ENCODE measurements around the gene GPR63.

Gene GPR63, protein sequence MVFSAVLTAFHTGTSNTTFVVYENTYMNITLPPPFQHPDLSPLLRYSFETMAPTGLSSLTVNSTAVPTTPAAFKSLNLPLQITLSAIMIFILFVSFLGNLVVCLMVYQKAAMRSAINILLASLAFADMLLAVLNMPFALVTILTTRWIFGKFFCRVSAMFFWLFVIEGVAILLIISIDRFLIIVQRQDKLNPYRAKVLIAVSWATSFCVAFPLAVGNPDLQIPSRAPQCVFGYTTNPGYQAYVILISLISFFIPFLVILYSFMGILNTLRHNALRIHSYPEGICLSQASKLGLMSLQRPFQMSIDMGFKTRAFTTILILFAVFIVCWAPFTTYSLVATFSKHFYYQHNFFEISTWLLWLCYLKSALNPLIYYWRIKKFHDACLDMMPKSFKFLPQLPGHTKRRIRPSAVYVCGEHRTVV

GRCh38 chr6:96837081-96837971 lies at the start of gene GPR63:
GPR63 (minus strand) TSS chr6:96837477; CDS start chr6:96799731, 37,746 bp downstream.
- DNase-seq (ENCODE audit: low spot score) = peak; percentile 69

- no peak for DNase-seq (ENCODE audit: low spot score)
These were observed 49.2 kb upstream of the GPR63 start for GRCh38 chr6:96886519-96886918.

GRCh38 chr6:96885187-96885631 lies 47.9 kb upstream of the GPR63 start:
- peak; percentile 15 for DNase-seq (ENCODE audit: low spot score)

DNA sequence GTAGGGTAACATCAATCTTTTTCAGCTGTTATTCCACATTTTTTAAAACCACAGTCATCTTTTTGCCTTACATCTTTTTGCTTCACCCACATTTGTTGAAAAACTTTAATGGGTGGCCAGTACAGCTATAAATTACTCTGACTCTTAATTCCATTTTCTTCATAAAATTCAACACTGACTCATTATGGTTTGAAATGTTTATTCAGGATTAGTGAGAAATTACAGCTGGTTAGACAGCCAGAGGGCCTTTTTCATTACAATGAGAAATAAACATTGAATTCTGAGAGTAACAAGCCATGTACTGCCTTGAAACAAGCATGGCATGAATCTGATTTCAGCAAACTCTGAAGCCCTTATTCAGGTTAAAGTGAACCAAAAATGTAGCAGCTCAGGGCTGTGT lies 40.9 kb upstream of the GPR63 start:
- no peak for DNase-seq (ENCODE audit: low spot score)

GRCh38 chr6:96876886-96877545 lies 39.7 kb upstream of the GPR63 start:
- no peak for DNase-seq (ENCODE audit: low spot score)

GRCh38 chr6:96872976-96873375 lies 35.7 kb upstream of the GPR63 start:
- no peak for DNase-seq (ENCODE audit: low spot score)

DNA sequence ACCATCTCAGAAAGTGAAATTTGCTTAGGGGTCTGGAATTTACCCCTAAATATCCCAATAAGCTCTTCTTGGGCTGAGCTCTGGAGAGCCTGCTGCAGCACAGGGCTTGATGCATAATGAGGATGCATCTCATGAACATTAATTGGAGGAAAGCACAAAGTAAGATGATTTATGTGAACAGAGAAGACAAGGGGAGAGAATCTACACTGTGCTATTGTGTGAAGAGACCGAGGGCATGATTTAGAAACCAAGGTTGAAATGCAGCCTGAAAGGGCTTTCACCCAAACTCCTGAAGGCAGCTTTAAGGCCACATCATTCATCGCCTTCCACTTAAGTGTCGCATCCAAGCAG lies 27.8 kb upstream of the GPR63 start:
- no peak for DNase-seq (ENCODE audit: low spot score)

- DNase-seq (ENCODE audit: low spot score) = no peak
These were observed 27.2 kb upstream of the GPR63 start for GRCh38 chr6:96864216-96865054.

DNA sequence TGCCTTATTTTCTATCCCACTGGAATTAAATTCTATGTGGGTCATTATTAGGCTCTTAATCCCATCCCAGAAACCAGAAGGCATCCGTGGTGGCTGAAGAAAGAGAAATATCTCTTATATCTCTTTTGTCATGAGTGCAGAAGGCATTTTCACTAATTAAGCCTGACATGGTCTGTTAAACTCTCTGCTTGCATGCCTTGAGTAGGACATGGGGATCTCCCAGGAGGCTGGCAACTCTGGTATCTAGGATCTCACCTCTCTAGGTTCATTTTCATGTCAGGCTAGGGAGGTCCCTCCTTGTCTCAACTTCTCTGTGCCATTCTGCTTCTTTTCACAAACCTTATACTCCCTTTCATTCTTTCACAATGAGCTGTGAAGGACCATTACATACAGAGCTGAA lies 25.3 kb upstream of the GPR63 start:
- DNase-seq (ENCODE audit: low spot score) = no peak

GRCh38 chr6:96861588-96861987 lies 24.3 kb upstream of the GPR63 start:
- DNase-seq (ENCODE audit: low spot score) = no peak

DNA sequence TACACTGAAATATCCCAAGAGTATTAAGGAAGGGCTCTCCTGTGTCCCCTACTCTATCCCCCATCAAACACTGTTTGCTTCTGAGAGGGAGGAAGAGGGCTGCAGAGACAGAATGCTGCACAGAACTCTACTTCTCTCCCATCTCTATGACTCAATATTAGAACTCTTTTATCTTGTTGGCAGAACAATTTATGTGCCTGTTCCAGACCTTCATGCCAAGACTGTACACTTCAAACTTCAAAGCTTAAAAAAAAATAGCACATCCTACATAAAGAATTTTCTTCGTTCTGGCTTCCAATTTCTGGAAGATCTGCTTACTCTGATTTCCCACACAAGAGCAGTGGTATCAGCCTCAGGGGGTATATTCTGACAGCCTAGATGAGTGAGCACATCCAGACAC lies 19.6 kb upstream of the GPR63 start:
- DNase-seq (ENCODE audit: low spot score) = no peak

GRCh38 chr6:96853083-96853482 lies 15.8 kb upstream of the GPR63 start:
- no peak for DNase-seq (ENCODE audit: low spot score)

- no peak for DNase-seq (ENCODE audit: low spot score)
These were observed 15.3 kb upstream of the GPR63 start for GRCh38 chr6:96852605-96853004.

GRCh38 chr6:96851858-96852257 lies 14.6 kb upstream of the GPR63 start:
- DNase-seq (ENCODE audit: low spot score) = no peak

GRCh38 chr6:96849615-96850014 lies 12.3 kb upstream of the GPR63 start:
- DNase-seq (ENCODE audit: low spot score) = no peak

DNA sequence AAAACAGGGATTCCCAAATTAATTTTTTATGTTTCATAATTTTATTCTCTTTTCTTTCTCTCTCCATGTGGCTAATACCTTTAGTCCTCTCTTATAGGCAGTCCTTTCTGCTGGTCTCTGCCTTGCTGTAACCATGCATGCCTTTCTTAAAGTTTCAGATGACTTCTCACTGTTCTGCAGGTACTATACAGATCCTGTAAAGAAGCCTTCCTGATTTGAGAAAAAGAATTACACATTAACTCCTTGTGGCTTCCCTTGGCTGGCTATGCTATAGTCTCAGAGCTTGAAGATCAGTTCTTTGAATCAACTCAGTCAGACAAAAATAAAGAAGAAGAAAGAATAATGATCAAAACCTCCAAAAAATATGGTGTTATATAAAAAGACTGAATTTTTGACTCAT lies 7.3 kb upstream of the GPR63 start:
- no peak for DNase-seq (ENCODE audit: low spot score)

DNA sequence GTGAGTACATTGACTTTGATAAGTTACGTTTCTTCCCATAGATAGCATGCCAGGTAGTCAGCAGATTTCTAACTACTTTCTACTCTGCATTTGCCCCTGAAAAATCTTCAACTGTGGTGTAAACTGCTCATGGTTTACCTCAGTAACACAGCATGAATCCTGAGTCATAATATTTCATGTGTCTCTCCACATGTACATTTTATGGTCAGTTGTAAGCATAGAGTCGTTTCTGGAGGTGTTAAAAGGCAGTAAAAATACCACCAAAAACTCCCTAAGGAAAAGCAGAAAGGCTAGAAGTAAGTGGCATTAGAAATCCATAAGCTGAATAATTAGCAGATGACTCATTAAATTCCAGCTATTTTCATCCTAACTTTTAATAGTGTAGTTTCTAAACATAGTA lies 4.1 kb upstream of the GPR63 start:
- no peak for DNase-seq (ENCODE audit: low spot score)

GRCh38 chr6:96836631-96837080 lies 621 bp downstream of the GPR63 start:
- peak; percentile 13 for DNase-seq (ENCODE audit: low spot score)

GRCh38 chr6:96834070-96834469 lies 3.2 kb downstream of the GPR63 start:
- no peak for DNase-seq (ENCODE audit: low spot score)

DNA sequence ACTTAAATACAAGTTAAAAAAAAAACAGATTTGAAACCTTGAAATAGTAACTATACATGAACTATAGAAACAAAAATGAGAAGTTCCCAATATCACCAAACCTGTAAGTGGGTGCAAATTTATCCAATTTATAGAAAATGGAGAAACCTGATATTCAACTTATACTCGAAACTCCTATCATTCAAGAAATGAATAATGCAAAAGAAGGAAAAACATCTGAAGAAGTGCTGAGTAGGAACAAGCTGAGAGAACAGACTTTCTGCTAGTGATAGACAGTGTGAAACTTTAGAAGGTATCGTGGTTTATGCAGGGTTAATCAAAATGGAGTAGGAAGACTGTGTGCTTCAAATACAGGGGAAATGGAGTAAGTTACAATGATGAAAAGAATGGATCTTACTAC lies 4.5 kb downstream of the GPR63 start:
- no peak for DNase-seq (ENCODE audit: low spot score)

DNA sequence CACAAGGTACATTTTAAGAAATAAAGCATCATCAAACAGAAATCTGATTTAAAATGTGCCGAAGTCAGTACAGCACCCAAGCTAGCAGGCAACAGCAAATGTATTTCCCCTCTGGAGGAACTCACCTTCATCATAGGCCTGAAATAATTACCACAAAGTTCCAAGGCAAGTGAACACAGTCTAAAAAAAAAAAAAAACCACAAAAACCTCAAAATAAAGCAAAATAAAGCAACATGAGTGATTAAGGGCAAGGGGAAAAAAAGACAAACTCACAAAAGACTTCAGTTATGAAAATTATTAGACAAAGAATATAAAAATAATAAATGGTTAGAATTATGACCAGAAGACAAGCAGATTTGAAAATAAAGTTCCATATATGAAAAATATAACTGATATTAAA lies 10.4 kb downstream of the GPR63 start:
- no peak for DNase-seq (ENCODE audit: low spot score)

- DNase-seq (ENCODE audit: low spot score) = no peak
These were observed 13.5 kb downstream of the GPR63 start for GRCh38 chr6:96823743-96824142.

Measured in SW480 (cell line).